Lower leg skin (tissue), 3 donors: ENCODE measurements around the gene C11orf98.

Source experiments
- CTCF ChIP-seq, 3 donors: fragments of 450-650 bp; IDR thresholded peaks; one replicate each; pipeline ENCODE4 v1.5.1; 2016; ENCODE audit warnings: antibody characterized with exemption in 3 of 3, mild to moderate bottlenecking in 3 of 3, moderate library complexity in 2 of 3
- POLR2A ChIP-seq, 2 donors: fragments of 450-650 bp; IDR thresholded peaks; one replicate each; pipeline ENCODE4 v1.6.1; 2016 to 2017; ENCODE audit warnings: antibody characterized with exemption in 2 of 2, mild to moderate bottlenecking in 1 of 2, moderate library complexity in 1 of 2

GRCh38 chr11:62648967-62649364 lies 16.0 kb downstream of the C11orf98 start:
- TF ChIP-seq CTCF (IDR thresholded peaks at IDR 0.05) = no peak
- no peak for TF ChIP-seq POLR2A (IDR thresholded peaks at IDR 0.05)
